GM12873 (cell line): ENCODE data around the gene TFF3.
A peak's percentile ranks its signal among the peaks of the same experiment; 100 is the strongest.

Experiments used
- CTCF ChIP-seq: IDR thresholded peaks from 2 replicates; pipeline ENCODE4 v1.5.1; 2012; ENCODE audit warnings: low read depth, mild to moderate bottlenecking, moderate library complexity, low read length, control low read depth; ENCODE audit not compliant: insufficient read depth; ENCODE audit errors: missing control alignments

The TFF3 gene

GRCh38 chr21:42315296-42315891 lies at the start of gene TFF3:
Gene TFF3 (minus strand): TSS chr21:42315409. CDS start chr21:42315374, 35 bp downstream.
- TF ChIP-seq CTCF, result no peak

- TF ChIP-seq CTCF, result no peak
These were observed 49.2 kb upstream of the TFF3 start for GRCh38 chr21:42364304-42364865.

GRCh38 chr21:42363312-42363711 lies 48.1 kb upstream of the TFF3 start:
- no peak for TF ChIP-seq CTCF

GRCh38 chr21:42362700-42363099 lies 47.5 kb upstream of the TFF3 start:
- no peak for TF ChIP-seq CTCF

- TF ChIP-seq CTCF, result no peak
These were observed 47.0 kb upstream of the TFF3 start for GRCh38 chr21:42362198-42362597.

GRCh38 chr21:42361286-42361685 lies 46.1 kb upstream of the TFF3 start:
- TF ChIP-seq CTCF, result no peak

- TF ChIP-seq CTCF, result peak; percentile 34
These were observed 45.1 kb upstream of the TFF3 start for GRCh38 chr21:42360317-42360716.
